ENCODE measurements around the gene DGCR6L. TPM values are rescaled to one million over a fixed set of nuclear protein-coding genes. Genes with fewer than 3 reads are reported as not detected.
"Not testable (repeated sequence)": the region's sequence is repeated elsewhere in the genome, so short reads cannot be mapped to it uniquely, and the experiment has no call there.

DGCR6L gene
- total RNA-seq, 1 donor from 2014 or later: 24.1 TPM

DNA sequence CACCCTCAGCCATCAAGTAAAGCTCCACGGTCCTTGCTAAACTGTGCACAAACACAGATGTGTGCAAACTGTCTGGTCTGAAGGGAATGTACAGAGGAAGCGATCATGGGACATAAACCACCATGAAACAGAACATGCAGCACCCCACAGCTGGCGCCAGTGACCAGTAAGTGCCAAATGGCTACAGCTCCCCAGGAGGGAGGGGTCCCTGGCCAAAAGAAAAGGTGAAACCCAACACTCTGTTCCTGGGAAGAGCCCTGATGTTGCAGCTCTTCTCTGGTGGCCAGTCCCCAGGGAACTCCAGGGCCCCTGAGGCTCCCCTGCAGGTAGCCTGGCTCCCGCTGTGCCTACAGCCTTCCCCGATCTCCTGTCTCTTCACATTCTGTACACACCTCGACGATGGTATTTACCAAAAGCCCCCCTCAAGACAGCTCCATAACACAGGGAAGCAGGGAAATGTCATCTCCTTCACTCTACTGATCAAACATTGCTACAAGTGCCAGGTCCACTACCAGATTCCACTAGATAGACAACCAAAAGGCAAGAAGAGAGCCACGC is 2.9 kb downstream of the DGCR6L start:
- Mint-ChIP-seq H3K4me1 (ENCODE audit: low read depth, unreplicated experiment) (peaks cover 11% of the 10 kb centered on the region), H3K4me3 (ENCODE audit: unreplicated experiment) (peak overlapping the region; percentile 30), H3K36me3 (ENCODE audit: unreplicated experiment) (no peaks in the 10 kb centered on the region), H3K9me3 (ENCODE audit: unreplicated experiment) (no peaks in the 10 kb centered on the region), H3K27ac (ENCODE audit: unreplicated experiment) (no peak overlapping the region), H3K27me3 (ENCODE audit: unreplicated experiment) (peaks cover 8% of the 10 kb centered on the region)
- no peak for TF ChIP-seq CTCF (IDR thresholded peaks at IDR 0.05; ENCODE audit: partially characterized antibody, unreplicated experiment)
- no peak for DNase-seq

DNA sequence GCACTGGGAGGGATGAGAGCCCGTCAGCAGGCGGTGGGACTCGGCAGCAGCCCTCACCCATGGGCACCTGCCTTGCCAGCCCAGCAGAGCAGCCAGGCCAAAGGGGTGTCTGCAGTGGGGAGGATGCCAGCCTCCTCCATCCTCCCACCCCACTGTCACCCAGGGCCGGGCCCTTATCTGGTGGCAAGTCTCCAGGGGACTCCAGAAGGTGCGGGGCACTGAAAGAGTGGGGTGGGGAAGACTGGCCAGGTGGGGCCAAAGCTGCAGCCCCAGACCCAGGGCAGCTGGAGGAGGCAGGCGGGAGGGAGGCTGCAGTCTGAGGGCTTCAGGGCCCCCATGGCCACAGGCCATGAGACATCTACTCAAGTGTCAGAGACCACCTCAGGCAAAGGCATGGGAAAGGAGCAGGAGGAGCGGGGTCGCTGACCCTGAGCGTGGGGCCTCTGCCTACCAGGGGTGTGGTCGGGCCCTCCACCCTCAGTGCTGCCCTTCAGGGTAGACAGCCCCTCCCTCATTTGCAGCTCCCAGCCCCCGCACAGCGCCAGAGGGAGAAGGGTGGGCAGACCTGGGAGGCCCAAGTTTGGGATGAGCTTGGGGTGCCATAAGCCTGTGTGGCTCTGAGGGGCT is 3.5 kb downstream of the DGCR6L start:
- no peak for TF ChIP-seq CTCF (IDR thresholded peaks at IDR 0.05; ENCODE audit: partially characterized antibody, unreplicated experiment)
- Mint-ChIP-seq H3K4me3 (ENCODE audit: unreplicated experiment) (peak overlapping the region; percentile 30), H3K4me1 (ENCODE audit: low read depth, unreplicated experiment) (peaks cover 11% of the 10 kb centered on the region), H3K27me3 (ENCODE audit: unreplicated experiment) (peaks cover 8% of the 10 kb centered on the region), H3K27ac (ENCODE audit: unreplicated experiment) (no peak overlapping the region), H3K36me3 (ENCODE audit: unreplicated experiment) (no peaks in the 10 kb centered on the region), H3K9me3 (ENCODE audit: unreplicated experiment) (no peaks in the 10 kb centered on the region)
- no peak for DNase-seq

GRCh38 chr22:20315337-20316216 is 4.3 kb downstream of the DGCR6L start:
- DNase-seq: no peak
- no peaks in the 10 kb centered on the region for H3K9me3 Mint-ChIP-seq (ENCODE audit: unreplicated experiment)
- peaks cover 5% of the 10 kb centered on the region for H3K27me3 Mint-ChIP-seq (ENCODE audit: unreplicated experiment)
- TF ChIP-seq CTCF (IDR thresholded peaks at IDR 0.05; ENCODE audit: partially characterized antibody, unreplicated experiment): no peak
- H3K4me3 Mint-ChIP-seq (ENCODE audit: unreplicated experiment): no peak overlapping the region
- H3K36me3 Mint-ChIP-seq (ENCODE audit: unreplicated experiment): no peaks in the 10 kb centered on the region
- H3K27ac Mint-ChIP-seq (ENCODE audit: unreplicated experiment): no peak overlapping the region
- H3K4me1 Mint-ChIP-seq (ENCODE audit: low read depth, unreplicated experiment): peaks cover 7% of the 10 kb centered on the region

- not testable (repeated sequence) for H3K9me3 Mint-ChIP-seq (ENCODE audit: unreplicated experiment); H3K27ac Mint-ChIP-seq (ENCODE audit: unreplicated experiment); H3K27me3 Mint-ChIP-seq (ENCODE audit: unreplicated experiment); H3K36me3 Mint-ChIP-seq (ENCODE audit: unreplicated experiment); DNase-seq; H3K4me3 Mint-ChIP-seq (ENCODE audit: unreplicated experiment); H3K4me1 Mint-ChIP-seq (ENCODE audit: low read depth, unreplicated experiment)
These were observed 5.0 kb downstream of the DGCR6L start for GRCh38 chr22:20314741-20315336.

GRCh38 chr22:20314206-20314605 is 5.7 kb downstream of the DGCR6L start:
- H3K27me3 Mint-ChIP-seq (ENCODE audit: unreplicated experiment); DNase-seq; H3K36me3 Mint-ChIP-seq (ENCODE audit: unreplicated experiment); H3K4me1 Mint-ChIP-seq (ENCODE audit: low read depth, unreplicated experiment); H3K9me3 Mint-ChIP-seq (ENCODE audit: unreplicated experiment); H3K27ac Mint-ChIP-seq (ENCODE audit: unreplicated experiment); H3K4me3 Mint-ChIP-seq (ENCODE audit: unreplicated experiment): not testable (repeated sequence)

DNA sequence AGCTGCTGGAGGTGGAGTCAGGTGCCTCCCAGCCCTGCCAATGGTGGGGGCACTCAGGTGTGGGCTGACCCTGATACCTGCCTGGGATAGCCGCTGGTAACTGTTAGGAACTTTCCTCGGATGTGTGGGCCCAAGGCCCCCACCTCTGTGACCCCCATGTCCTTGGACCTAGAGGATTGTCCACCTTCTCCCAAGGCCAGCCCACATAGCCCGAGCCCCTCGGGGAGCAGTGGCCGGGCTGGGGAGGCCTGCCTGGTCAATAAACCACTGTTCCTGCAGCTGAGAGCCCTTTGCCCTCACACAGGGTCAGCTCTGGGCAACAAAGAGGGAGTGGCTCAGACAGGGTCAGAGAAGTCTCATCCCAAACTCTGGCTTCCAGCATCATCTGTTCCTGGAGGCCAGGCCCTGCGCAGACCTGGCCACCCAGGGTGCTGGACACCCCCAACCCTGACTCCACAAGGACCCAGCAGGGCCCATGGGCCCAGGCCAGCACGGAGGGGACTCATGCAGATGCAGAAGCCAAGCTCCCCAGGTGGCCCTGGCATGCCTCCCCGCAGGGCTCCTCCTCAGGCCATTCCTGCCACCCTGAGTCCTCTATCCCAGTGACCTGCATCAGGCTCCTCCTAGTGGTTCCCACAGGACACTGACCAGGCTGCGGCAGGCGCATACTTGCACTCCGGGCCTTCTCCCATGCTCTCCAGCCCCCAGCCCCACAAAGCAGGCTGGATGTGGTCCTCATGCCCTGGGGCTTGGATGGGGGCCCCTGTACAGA is 6.4 kb downstream of the DGCR6L start:
- H3K4me1 Mint-ChIP-seq (ENCODE audit: low read depth, unreplicated experiment); H3K4me3 Mint-ChIP-seq (ENCODE audit: unreplicated experiment); H3K27me3 Mint-ChIP-seq (ENCODE audit: unreplicated experiment); H3K36me3 Mint-ChIP-seq (ENCODE audit: unreplicated experiment); H3K27ac Mint-ChIP-seq (ENCODE audit: unreplicated experiment); DNase-seq; H3K9me3 Mint-ChIP-seq (ENCODE audit: unreplicated experiment): not testable (repeated sequence)
